ENCODE data around the gene GOLGA6A. TPM values are rescaled to one million over a fixed set of nuclear protein-coding genes. Genes with fewer than 3 reads are reported as not detected.
"Not testable (repeated sequence)": the region's sequence is repeated elsewhere in the genome, so short reads cannot be mapped to it uniquely, and the experiment has no call there.

GOLGA6A gene
- total RNA-seq = 1 to 10 TPM in 1 of 2 donors, not detected in 1; 1.1 TPM

DNA sequence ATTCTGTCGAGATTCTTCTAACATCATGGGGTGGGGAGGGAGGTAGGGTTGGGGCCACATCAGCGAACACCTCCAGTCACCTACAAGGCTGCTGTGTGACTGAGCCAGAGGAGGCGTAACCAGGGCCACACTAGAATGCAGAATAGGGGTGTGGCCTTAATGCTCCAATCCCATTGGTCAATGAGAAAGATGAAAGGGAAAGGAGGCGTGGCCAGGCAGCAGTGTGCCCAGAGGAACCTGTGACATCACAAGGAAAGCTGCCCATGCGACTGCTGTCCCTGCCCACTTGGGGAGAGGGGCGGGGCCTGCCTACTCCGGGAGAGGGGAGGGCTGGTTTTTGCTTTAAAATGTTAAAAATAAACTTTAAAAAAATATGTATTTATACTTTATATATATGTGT is at the start of gene GOLGA6A:
TSS of gene GOLGA6A (minus strand) at position 101 of the 400 bp plus-strand sequence. CDS start at position 60, 41 bp downstream.
- not testable (repeated sequence) for H3K27ac Mint-ChIP-seq; DNase-seq (ENCODE audit: low spot score in 2 of 2); H3K36me3 Mint-ChIP-seq; H3K9me3 Mint-ChIP-seq; ATAC-seq

- H3K36me3 Mint-ChIP-seq = no peaks in the 10 kb centered on the region
- ATAC-seq (no peak), DNase-seq (ENCODE audit: low spot score in 2 of 2) (peak in 1 of 2 donors; percentile 22)
- no peaks in the 10 kb centered on the region for H3K9me3 Mint-ChIP-seq
- H3K27ac Mint-ChIP-seq = peak overlapping the region in 1 of 2 donors; percentile 76
Measured at GRCh38 chr15:74131628-74132413, 49.5 kb upstream of the GOLGA6A start.

GRCh38 chr15:74130849-74131627 is 48.7 kb upstream of the GOLGA6A start:
- Mint-ChIP-seq H3K36me3 (no peaks in the 10 kb centered on the region), H3K9me3 (no peaks in the 10 kb centered on the region), H3K27ac (no peak overlapping the region)
- ATAC-seq = no peak
- DNase-seq (ENCODE audit: low spot score in 2 of 2) = no peak

GRCh38 chr15:74130155-74130848 is 48.0 kb upstream of the GOLGA6A start, which contains the start of gene ISLR2:
Gene ISLR2, plus strand, starts transcription at chr15:74130586. Its CDS starts 2,169 bp downstream, at chr15:74132755.
- Mint-ChIP-seq H3K9me3 (no peaks in the 10 kb centered on the region), H3K27ac (peak within 1 kb of the TSS in 1 of 2 donors; percentile 55), H3K36me3 (no peaks in the 10 kb centered on the region)
- ATAC-seq (no peak), DNase-seq (ENCODE audit: low spot score in 2 of 2) (no peak)

- no peak overlapping the region for H3K27ac Mint-ChIP-seq
- no peaks in the 10 kb centered on the region for H3K36me3 Mint-ChIP-seq
- no peak for ATAC-seq
- H3K9me3 Mint-ChIP-seq = no peaks in the 10 kb centered on the region
- DNase-seq (ENCODE audit: low spot score in 2 of 2) = peak in 1 of 2 donors; percentile 23
Measured at GRCh38 chr15:74129586-74130154, 47.3 kb upstream of the GOLGA6A start.

DNA sequence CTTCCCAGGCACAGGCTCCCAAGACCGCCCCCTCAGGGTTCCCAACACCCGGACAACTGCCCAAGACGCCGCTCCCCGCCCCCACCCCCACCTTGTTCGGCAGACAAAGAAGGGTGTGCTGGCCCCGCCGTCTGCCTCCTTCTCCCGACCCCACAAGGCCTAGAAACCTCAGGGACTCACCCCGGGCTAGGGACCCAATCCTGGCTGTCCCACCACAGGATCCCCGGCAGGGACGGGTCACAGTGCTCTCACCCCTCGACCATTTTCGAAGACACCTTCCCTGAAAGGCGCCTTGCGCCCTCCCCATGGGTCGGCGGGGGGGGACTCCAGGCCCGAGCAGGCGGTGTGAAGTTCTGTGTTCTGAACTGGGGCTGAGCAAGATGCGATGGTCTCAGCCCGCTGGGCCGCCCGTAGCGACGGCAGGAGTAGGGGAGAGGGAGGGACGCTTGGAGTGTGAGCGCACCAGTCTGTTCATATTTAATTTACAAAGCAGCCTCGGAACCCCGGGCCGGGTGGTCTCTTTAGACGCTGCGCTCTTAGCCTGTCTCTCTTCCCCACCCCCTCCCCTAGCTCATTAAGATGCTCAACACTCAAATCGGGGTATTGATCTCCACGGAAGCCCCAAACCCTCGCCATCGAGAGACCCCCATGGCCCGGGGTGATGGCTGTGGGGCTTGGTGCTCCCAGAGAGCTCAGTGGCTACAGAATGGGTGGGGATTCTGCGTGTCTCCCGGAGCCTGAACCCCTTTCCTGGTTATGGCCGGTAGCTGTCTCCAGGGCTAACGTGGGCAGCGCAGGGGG is 46.6 kb upstream of the GOLGA6A start:
- Mint-ChIP-seq H3K9me3 (no peaks in the 10 kb centered on the region), H3K27ac (no peak overlapping the region), H3K36me3 (no peaks in the 10 kb centered on the region)
- no peak for DNase-seq (ENCODE audit: low spot score in 2 of 2)
- no peak for ATAC-seq

DNA sequence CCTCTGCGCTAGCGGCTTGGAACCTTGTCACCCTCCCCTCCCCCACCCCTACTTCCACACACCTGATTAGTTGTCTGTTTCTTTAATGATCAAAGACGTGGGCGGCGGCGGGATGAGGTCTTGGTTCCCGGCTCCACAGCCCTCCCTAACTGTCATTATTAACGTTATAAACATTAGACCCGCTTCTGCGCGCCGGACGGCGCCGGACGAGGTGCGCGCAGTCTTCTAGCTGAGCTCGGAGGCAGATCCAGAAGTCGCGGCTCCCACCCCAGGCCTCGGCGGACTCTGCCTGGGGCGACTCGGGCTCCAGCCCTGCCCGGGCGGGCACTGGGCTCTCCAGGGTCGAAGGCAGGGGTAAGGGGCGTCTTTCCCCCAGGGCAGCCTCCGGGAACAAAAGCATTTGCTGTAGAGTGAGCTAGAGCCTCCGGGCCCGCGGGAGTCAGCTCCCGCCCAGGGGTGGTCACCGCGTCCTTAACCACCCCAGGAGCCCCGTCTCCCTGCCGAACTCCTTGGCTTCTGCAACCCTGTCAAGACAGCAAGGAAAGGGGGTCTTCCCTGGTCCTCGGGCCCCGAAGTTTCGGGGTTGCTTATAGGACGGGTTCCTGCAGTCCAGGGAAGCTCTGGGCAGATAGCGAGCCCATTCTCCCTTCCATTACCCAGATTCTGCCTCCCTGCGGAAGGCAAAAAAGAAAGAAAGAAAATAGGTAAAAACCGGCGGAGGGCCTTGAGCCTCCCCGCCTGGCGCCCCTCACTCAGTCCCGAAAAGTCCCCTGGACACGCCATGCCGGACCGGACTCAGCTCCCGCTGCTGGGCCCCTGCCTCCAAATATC is 45.8 kb upstream of the GOLGA6A start:
- Mint-ChIP-seq H3K9me3 (no peaks in the 10 kb centered on the region), H3K36me3 (no peaks in the 10 kb centered on the region), H3K27ac (peak overlapping the region in 1 of 2 donors; percentile 55)
- ATAC-seq = peak in 1 of 2 donors; percentile 32
- DNase-seq (ENCODE audit: low spot score in 2 of 2) = peak in 1 of 2 donors; percentile 14

DNA sequence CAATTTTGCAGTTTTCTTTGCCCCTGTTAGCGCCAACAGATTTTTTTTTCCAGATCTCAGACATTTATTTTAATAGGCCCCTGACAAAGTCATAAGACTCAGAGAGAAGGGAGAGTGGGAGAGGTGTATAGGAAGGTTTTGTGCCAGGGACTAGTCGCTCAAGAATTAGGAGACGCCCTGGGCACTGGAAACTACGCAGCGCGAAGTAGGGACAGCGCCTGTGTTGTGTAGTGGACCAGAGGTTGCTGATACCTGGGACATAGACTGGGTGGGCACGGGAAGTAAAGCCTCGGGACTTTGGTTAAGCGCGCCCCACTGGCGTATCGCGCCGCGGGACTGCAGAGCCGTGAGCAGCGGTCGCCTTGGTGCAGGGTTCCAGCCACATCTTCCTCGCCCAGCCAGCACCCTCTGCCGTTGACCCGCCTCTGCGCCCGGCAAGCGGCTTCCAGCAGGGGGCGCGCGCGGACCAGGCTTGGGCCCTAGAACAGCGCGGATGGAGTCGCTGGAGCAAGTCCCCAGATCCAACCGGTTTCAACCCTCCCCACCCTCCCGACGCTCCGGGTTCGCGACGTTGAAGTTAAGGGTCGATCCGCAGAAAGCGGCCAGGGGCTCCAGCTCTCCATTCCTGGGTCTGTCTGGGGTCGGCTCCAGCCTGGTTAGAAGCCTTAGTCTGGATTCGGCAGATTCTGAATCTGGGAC is 45.1 kb upstream of the GOLGA6A start:
- ATAC-seq (peak; percentile 94 to 95), DNase-seq (ENCODE audit: low spot score in 2 of 2) (peak; percentile 79 to 99)
- H3K9me3 Mint-ChIP-seq = no peaks in the 10 kb centered on the region
- no peak overlapping the region for H3K27ac Mint-ChIP-seq
- no peaks in the 10 kb centered on the region for H3K36me3 Mint-ChIP-seq

- ATAC-seq (no peak), DNase-seq (ENCODE audit: low spot score in 2 of 2) (no peak)
- Mint-ChIP-seq H3K36me3 (no peaks in the 10 kb centered on the region), H3K9me3 (no peaks in the 10 kb centered on the region), H3K27ac (no peak overlapping the region)
Measured at GRCh38 chr15:74124759-74125158, 42.4 kb upstream of the GOLGA6A start.

GRCh38 chr15:74124196-74124595 is 41.8 kb upstream of the GOLGA6A start:
- no peak overlapping the region for H3K27ac Mint-ChIP-seq
- DNase-seq (ENCODE audit: low spot score in 2 of 2) (no peak), ATAC-seq (no peak)
- H3K36me3 Mint-ChIP-seq = no peaks in the 10 kb centered on the region
- H3K9me3 Mint-ChIP-seq = no peaks in the 10 kb centered on the region

GRCh38 chr15:74123658-74124057 is 41.3 kb upstream of the GOLGA6A start:
- Mint-ChIP-seq H3K27ac (no peak overlapping the region), H3K9me3 (no peaks in the 10 kb centered on the region), H3K36me3 (no peaks in the 10 kb centered on the region)
- DNase-seq (ENCODE audit: low spot score in 2 of 2) (no peak), ATAC-seq (no peak)

DNA sequence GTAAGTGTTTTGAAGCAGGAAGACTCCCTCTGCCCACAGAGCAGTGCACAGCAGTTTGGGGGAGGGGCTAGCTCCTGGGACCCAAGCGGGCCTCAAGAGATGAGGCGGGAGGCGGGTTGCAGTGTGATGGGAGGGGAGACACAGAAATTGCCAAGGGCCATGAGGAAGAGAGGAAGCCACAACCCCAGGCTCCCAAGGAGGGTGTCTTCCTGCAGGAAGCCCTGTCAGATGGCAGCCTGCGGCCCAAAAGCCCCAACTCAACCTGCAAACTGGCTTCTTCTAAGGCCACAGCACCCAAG is 40.7 kb upstream of the GOLGA6A start:
- ATAC-seq (no peak), DNase-seq (ENCODE audit: low spot score in 2 of 2) (no peak)
- Mint-ChIP-seq H3K27ac (no peak overlapping the region), H3K36me3 (peaks cover 0 to 1% of the 10 kb centered on the region in 2 donors), H3K9me3 (peaks cover 0 to 2% of the 10 kb centered on the region in 2 donors)

DNA sequence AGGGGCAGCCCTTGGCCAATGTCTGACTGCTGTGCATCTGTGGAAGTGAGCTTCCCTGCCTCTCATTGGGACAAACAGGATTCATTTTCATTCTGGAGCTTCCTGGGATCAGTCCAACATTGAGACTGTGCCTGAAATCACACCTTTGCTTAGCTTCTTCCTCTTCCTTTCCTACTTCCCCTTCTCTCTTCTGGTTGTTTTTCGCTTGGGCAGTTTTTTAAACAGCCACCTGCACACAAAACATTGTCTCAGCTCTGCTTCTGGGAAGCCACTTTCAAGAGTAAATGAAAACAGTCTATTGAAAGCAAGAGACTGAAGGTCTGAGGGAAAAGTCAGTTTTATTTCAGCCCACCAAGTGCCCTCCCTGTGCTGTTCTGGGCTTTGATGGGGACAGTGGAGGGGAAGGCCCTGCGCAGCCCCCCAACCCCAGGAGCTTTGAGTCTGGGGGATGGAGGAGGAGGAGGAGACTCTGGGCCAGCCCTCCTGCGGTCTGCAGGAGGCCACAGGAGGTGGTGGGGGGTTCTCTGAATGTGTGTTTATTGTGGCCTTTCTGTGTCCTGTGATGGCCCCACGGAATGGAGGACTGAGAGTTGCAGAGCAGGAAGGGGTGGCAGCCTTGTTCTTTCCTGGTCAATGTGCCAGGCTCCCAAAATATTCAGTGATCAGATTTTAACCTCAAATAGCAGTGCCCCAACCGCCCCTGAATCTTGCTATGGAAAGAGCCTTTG is 40.2 kb upstream of the GOLGA6A start:
- H3K27ac Mint-ChIP-seq = no peak overlapping the region
- H3K9me3 Mint-ChIP-seq = peaks cover 0 to 7% of the 10 kb centered on the region in 2 donors
- no peak for DNase-seq (ENCODE audit: low spot score in 2 of 2)
- peaks cover 0 to 6% of the 10 kb centered on the region in 2 donors for H3K36me3 Mint-ChIP-seq
- no peak for ATAC-seq

DNA sequence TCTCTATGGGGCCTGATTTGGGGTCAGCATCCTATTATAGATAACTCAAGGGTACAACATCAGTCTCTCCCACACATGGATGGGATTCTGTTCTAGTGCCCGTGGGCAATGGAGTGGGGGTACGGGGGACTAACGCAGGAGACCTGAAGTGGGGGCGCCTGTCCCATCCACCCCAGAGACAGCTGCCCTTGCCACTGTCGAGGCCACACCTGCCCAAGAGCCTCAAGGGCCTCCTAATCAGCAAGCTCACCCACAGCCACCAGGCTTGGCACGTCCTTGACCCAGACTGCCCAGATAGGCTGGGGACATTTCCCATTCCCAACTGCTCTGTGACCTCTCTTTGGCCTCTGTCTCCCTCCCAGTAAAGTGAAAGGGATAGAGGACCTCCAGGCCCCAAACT is 39.5 kb upstream of the GOLGA6A start:
- peaks cover 0 to 7% of the 10 kb centered on the region in 2 donors for H3K9me3 Mint-ChIP-seq
- ATAC-seq = no peak
- H3K27ac Mint-ChIP-seq = no peak overlapping the region
- peaks cover 0 to 6% of the 10 kb centered on the region in 2 donors for H3K36me3 Mint-ChIP-seq
- no peak for DNase-seq (ENCODE audit: low spot score in 2 of 2)

Measured in activated naive CD4-positive, alpha-beta T cell treated with anti-CD3 and anti-CD28 coated beads, Interleukin-2, amount 50 U/mL, for 72 hours (primary cell).